Measurements from ENCODE around the gene GPR156.
"Not testable (repeated sequence)": the region's sequence is repeated elsewhere in the genome, so short reads cannot be mapped to it uniquely, and the experiment has no call there.

Gene GPR156

GRCh38 chr3:120272286-120272685 is 12.7 kb downstream of the GPR156 start:
- DNase-seq: no peak

- DNase-seq: no peak
Observed at GRCh38 chr3:120265989-120266388, 19.0 kb downstream of the GPR156 start.

GRCh38 chr3:120264963-120265362 is 20.1 kb downstream of the GPR156 start:
- DNase-seq: no peak

GRCh38 chr3:120263792-120264191 is 21.2 kb downstream of the GPR156 start:
- DNase-seq: no peak

GRCh38 chr3:120258009-120258408 is 27.0 kb downstream of the GPR156 start:
- no peak for DNase-seq

GRCh38 chr3:120245386-120245785 is 39.6 kb downstream of the GPR156 start:
- DNase-seq: no peak

GRCh38 chr3:120244834-120245225 is 40.2 kb downstream of the GPR156 start:
- no peak for DNase-seq

- no peak for DNase-seq
Observed at GRCh38 chr3:120239644-120240043, 45.4 kb downstream of the GPR156 start.

GRCh38 chr3:120227710-120228347 is 57.2 kb downstream of the GPR156 start:
- DNase-seq: no peak

GRCh38 chr3:120224237-120224636 is 60.8 kb downstream of the GPR156 start:
- DNase-seq: no peak

GRCh38 chr3:120218981-120219380 is 66.0 kb downstream of the GPR156 start:
- no peak for DNase-seq

GRCh38 chr3:120216633-120217032 is 68.4 kb downstream of the GPR156 start:
- not testable (repeated sequence) for DNase-seq

- no peak for DNase-seq
Observed at GRCh38 chr3:120214176-120214575, 70.8 kb downstream of the GPR156 start.

- no peak for DNase-seq
Observed at GRCh38 chr3:120212505-120212904, 72.5 kb downstream of the GPR156 start.

- no peak for DNase-seq
Observed at GRCh38 chr3:120209425-120209824, 75.6 kb downstream of the GPR156 start.

GRCh38 chr3:120204338-120204737 is 80.7 kb downstream of the GPR156 start:
- no peak for DNase-seq

- DNase-seq: no peak
Observed at GRCh38 chr3:120203621-120204020, 81.4 kb downstream of the GPR156 start.

GRCh38 chr3:120203016-120203415 is 82.0 kb downstream of the GPR156 start:
- no peak for DNase-seq

GRCh38 chr3:120202363-120202762 is 82.7 kb downstream of the GPR156 start:
- DNase-seq: no peak

- DNase-seq: no peak
Observed at GRCh38 chr3:120200493-120201235, 84.4 kb downstream of the GPR156 start.

- peak; percentile 13 for DNase-seq
Observed at GRCh38 chr3:120198305-120198878, 86.6 kb downstream of the GPR156 start.

GRCh38 chr3:120196812-120197211 is 88.2 kb downstream of the GPR156 start:
- no peak for DNase-seq

GRCh38 chr3:120196333-120196732 is 88.7 kb downstream of the GPR156 start:
- no peak for DNase-seq

- no peak for DNase-seq
Observed at GRCh38 chr3:120193554-120193953, 91.5 kb downstream of the GPR156 start.

Data from CD4-positive, alpha-beta T cell treated with Interleukin-17A for 1 hour (primary cell).